Measurements from ENCODE around the gene POLK. TPM values are rescaled to one million over a fixed set of nuclear protein-coding genes. Genes with fewer than 3 reads are reported as not detected.
A peak's percentile ranks its signal among the peaks of the same experiment; 100 is the strongest.
"Not testable (repeated sequence)": the region's sequence is repeated elsewhere in the genome, so short reads cannot be mapped to it uniquely, and the experiment has no call there.

Gene POLK
- total RNA-seq, 1 experiment from 2014 or later = 20.2 TPM

- DNase-seq (ENCODE audit: low read depth) = no peak
These were observed 36.1 kb downstream of the POLK start for GRCh38 chr5:75547812-75548211.

- no peak for DNase-seq (ENCODE audit: low read depth)
These were observed 38.9 kb downstream of the POLK start for GRCh38 chr5:75550597-75550996.

GRCh38 chr5:75551471-75551870, 39.8 kb downstream of the POLK start:
- no peak for DNase-seq (ENCODE audit: low read depth)

GRCh38 chr5:75552764-75553163, 41.1 kb downstream of the POLK start:
- DNase-seq (ENCODE audit: low read depth) = no peak

- DNase-seq (ENCODE audit: low read depth) = no peak
These were observed 41.7 kb downstream of the POLK start for GRCh38 chr5:75553358-75553757.

- DNase-seq (ENCODE audit: low read depth) = no peak
These were observed 46.5 kb downstream of the POLK start for GRCh38 chr5:75558221-75558620.

GRCh38 chr5:75558981-75559632, 47.4 kb downstream of the POLK start:
- DNase-seq (ENCODE audit: low read depth) = no peak

- not testable (repeated sequence) for DNase-seq (ENCODE audit: low read depth)
These were observed 49.0 kb downstream of the POLK start for GRCh38 chr5:75560655-75561054.

GRCh38 chr5:75565991-75566709, 54.5 kb downstream of the POLK start:
- DNase-seq (ENCODE audit: low read depth) = peak; percentile 94

GRCh38 chr5:75566710-75567309, 55.1 kb downstream of the POLK start:
- DNase-seq (ENCODE audit: low read depth) = peak; percentile 81

GRCh38 chr5:75567710-75568109, 56.0 kb downstream of the POLK start:
- peak; percentile 74 for DNase-seq (ENCODE audit: low read depth)

GRCh38 chr5:75568202-75568601, 56.5 kb downstream of the POLK start:
- DNase-seq (ENCODE audit: low read depth) = peak; percentile 4

- no peak for DNase-seq (ENCODE audit: low read depth)
These were observed 59.9 kb downstream of the POLK start for GRCh38 chr5:75571547-75571946.

GRCh38 chr5:75574791-75575190, 63.1 kb downstream of the POLK start:
- no peak for DNase-seq (ENCODE audit: low read depth)

- not testable (repeated sequence) for DNase-seq (ENCODE audit: low read depth)
These were observed 66.6 kb downstream of the POLK start for GRCh38 chr5:75578280-75578679.

GRCh38 chr5:75584641-75585040, 73.0 kb downstream of the POLK start:
- DNase-seq (ENCODE audit: low read depth) = no peak

- DNase-seq (ENCODE audit: low read depth) = no peak
These were observed 77.0 kb downstream of the POLK start for GRCh38 chr5:75588666-75589065.

GRCh38 chr5:75600535-75600934, 88.8 kb downstream of the POLK start:
- DNase-seq (ENCODE audit: low read depth) = no peak

- no peak for DNase-seq (ENCODE audit: low read depth)
These were observed 89.9 kb downstream of the POLK start for GRCh38 chr5:75601567-75601966.

- peak; percentile 44 for DNase-seq (ENCODE audit: low read depth)
These were observed 90.3 kb downstream of the POLK start for GRCh38 chr5:75601996-75602395.

- DNase-seq (ENCODE audit: low read depth) = no peak
These were observed 91.7 kb downstream of the POLK start for GRCh38 chr5:75603371-75603770.

- no peak for DNase-seq (ENCODE audit: low read depth)
These were observed 92.1 kb downstream of the POLK start for GRCh38 chr5:75603821-75604220.

GRCh38 chr5:75607341-75607740, 95.7 kb downstream of the POLK start:
- not testable (repeated sequence) for DNase-seq (ENCODE audit: low read depth)
